IMR-90 (cell line): ENCODE data around the gene PCCA. TPM values are rescaled to one million over a fixed set of nuclear protein-coding genes. Genes with fewer than 3 reads are reported as not detected.

Experiments
- ATAC-seq: fragments of 200-7000 bp; cut with Tn5 transposase; 2 replicates; pipeline ENCODE4 v1.9.1; 2020; ENCODE audit warnings: low read depth, mild to moderate bottlenecking, moderate library complexity
- BruUV-seq: library from RNA; stranded (reverse); fragments of 400-500 nt; replicated peaks from 2 replicates; lab custom pipeline; 2021; lab: Mats Ljungman, UMichigan
- CTCF ChIA-PET: fragments of 300-600 bp; formaldehyde crosslinking; extraction: SDS; loops from one replicate; lab custom pipeline; 2021; ENCODE audit warnings: antibody characterized with exemption; lab: Yijun Ruan, JAX
- POLR2A ChIA-PET: fragments of 300-600 bp; sonication (Branson Sonifier 250); formaldehyde crosslinking; loops from one replicate; lab custom pipeline; 2022; ENCODE audit warnings: antibody characterized with exemption; ENCODE audit not compliant: unreplicated experiment; lab: Charles Lee
- DNase-seq: peaks from one replicate; pipeline ENCODE4 v3.0.0; 2013
- H2AFZ ChIP-seq: replicated peaks from 2 replicates; pipeline ENCODE3; 2013; ENCODE audit warnings: low read length, mild to moderate bottlenecking; ENCODE audit not compliant: poor library complexity
- H2AK5ac ChIP-seq: 2 replicates; pipeline ENCODE4 v1.6.1; 2013; ENCODE audit warnings: low read depth, low read length, inconsistent platforms
- H2AK9ac ChIP-seq: replicated peaks from 2 replicates; pipeline ENCODE3; 2013; ENCODE audit warnings: mild to moderate bottlenecking, low read depth, low read length, moderate library complexity; ENCODE audit not compliant: poor library complexity
- H2BK120ac ChIP-seq: 2 replicates; pipeline ENCODE4 v1.6.1; 2013; ENCODE audit warnings: low read depth, low read length, inconsistent platforms
- H2BK15ac ChIP-seq: 3 replicates; pipeline ENCODE4 v1.6.1; 2013; ENCODE audit warnings: low read depth, low read length, inconsistent platforms
- H2BK20ac ChIP-seq: 2 replicates; pipeline ENCODE4 v1.6.1; 2013; ENCODE audit warnings: low read depth, mild to moderate bottlenecking, inconsistent platforms, low read length, moderate library complexity
- H2BK5ac ChIP-seq: 2 replicates; pipeline ENCODE4 v1.6.1; 2013; ENCODE audit warnings: mild to moderate bottlenecking, low read depth, low read length, inconsistent platforms; ENCODE audit not compliant: poor library complexity, severe bottlenecking
- H3K14ac ChIP-seq: replicated peaks from 2 replicates; pipeline ENCODE4 v1.6.1; 2013; ENCODE audit warnings: low read depth, low read length, inconsistent platforms
- H3K18ac ChIP-seq: 2 replicates; pipeline ENCODE4 v1.6.1; 2013; ENCODE audit warnings: low read depth, low read length, control low read depth
- H3K23ac ChIP-seq: 2 replicates; pipeline ENCODE4 v1.6.1; 2013; ENCODE audit warnings: low read depth, low read length, inconsistent platforms
- H3K27ac ChIP-seq: 2 replicates; pipeline ENCODE4 v1.5.1; 2013; ENCODE audit warnings: mild to moderate bottlenecking, control low read depth, low read length; ENCODE audit not compliant: insufficient read depth
- H3K27me3 ChIP-seq: 2 replicates; pipeline ENCODE4 v1.6.1; 2013; ENCODE audit warnings: low read length; ENCODE audit not compliant: control insufficient read depth, insufficient read depth
- H3K36me3 ChIP-seq: 2 replicates; pipeline ENCODE4 v1.6.1; 2013; ENCODE audit warnings: low read length, mixed read lengths; ENCODE audit not compliant: control insufficient read depth, insufficient read depth
- H3K4ac ChIP-seq: 2 replicates; pipeline ENCODE4 v1.6.1; 2013; ENCODE audit warnings: low read depth, low read length, inconsistent platforms
- H3K4me1 ChIP-seq: 2 replicates; pipeline ENCODE4 v1.6.1; 2013; ENCODE audit warnings: low read length, mixed read lengths; ENCODE audit not compliant: control insufficient read depth, insufficient read depth
- H3K4me2 ChIP-seq: 2 replicates; pipeline ENCODE4 v1.6.1; 2013; ENCODE audit warnings: low read depth, mild to moderate bottlenecking, control low read depth, low read length, moderate library complexity
- H3K4me3 ChIP-seq: 2 replicates; pipeline ENCODE4 v1.5.1; 2013; ENCODE audit warnings: low read depth, mild to moderate bottlenecking, control low read depth, low read length, moderate library complexity; ENCODE audit not compliant: insufficient read depth
- H3K56ac ChIP-seq: 2 replicates; pipeline ENCODE4 v1.6.1; 2013; ENCODE audit warnings: low read length, inconsistent platforms; ENCODE audit not compliant: insufficient read depth; ENCODE audit errors: extremely low read depth
- H3K79me1 ChIP-seq, 2 experiments: 2 replicates each; pipeline ENCODE4 v1.6.1; 2013; ENCODE audit warnings: low read length in 2 of 2, inconsistent platforms in 1 of 2, low read depth in 1 of 2
- H3K9ac ChIP-seq: 2 replicates; pipeline ENCODE4 v1.6.1; 2013; ENCODE audit warnings: low read depth, low read length, control low read depth
- H3K9me1 ChIP-seq: 2 replicates; pipeline ENCODE4 v1.6.1; 2013; ENCODE audit warnings: low read length, inconsistent platforms; ENCODE audit not compliant: insufficient read depth
- H3K9me3 ChIP-seq: 2 replicates; pipeline ENCODE4 v1.6.1; 2013; ENCODE audit warnings: low read length; ENCODE audit not compliant: control insufficient read depth, insufficient read depth
- H4K20me1 ChIP-seq: 2 replicates; pipeline ENCODE4 v1.6.1; 2013; ENCODE audit warnings: low read length, inconsistent platforms; ENCODE audit not compliant: insufficient read depth
- H4K5ac ChIP-seq: 2 replicates; pipeline ENCODE4 v1.6.1; 2013; ENCODE audit warnings: mild to moderate bottlenecking, low read depth, low read length, control low read depth
- H4K8ac ChIP-seq, 2 experiments: 2 replicates each; pipeline ENCODE4 v1.6.1; 2013; ENCODE audit warnings: low read depth in 2 of 2, low read length in 2 of 2, control low read depth in 1 of 2, inconsistent platforms in 1 of 2
- H4K91ac ChIP-seq: 2 replicates; pipeline ENCODE4 v1.6.1; 2013; ENCODE audit warnings: low read depth, low read length, inconsistent platforms; ENCODE audit not compliant: insufficient read depth
- BHLHE40 ChIP-seq: fragments of 150-350 bp; IDR thresholded peaks from 2 replicates; pipeline ENCODE4 v1.6.1; 2016; ENCODE audit warnings: mild to moderate bottlenecking, low read depth, low read length
- FOS ChIP-seq: fragments of 150-350 bp; IDR thresholded peaks from 2 replicates; pipeline ENCODE4 v1.6.1; 2016; ENCODE audit warnings: low read depth, low read length
- MAZ ChIP-seq: IDR thresholded peaks from 2 replicates; pipeline ENCODE4 v1.6.1; 2012; ENCODE audit warnings: low read depth, mild to moderate bottlenecking, low read length, improper control_type of control experiment, moderate library complexity, borderline replicate concordance
- NFE2L2 ChIP-seq: fragments of 150-350 bp; IDR thresholded peaks from 2 replicates; pipeline ENCODE4 v1.6.1; 2016; ENCODE audit warnings: low read depth, mild to moderate bottlenecking, low read length
- WGBS, 2 experiments: methylation state at CpG; one replicate each; pipeline versions ENCODE4 v1.1.5 to v1.1.7; 2013; ENCODE audit warnings: missing lambda C conversion rate in 2 of 2; ENCODE audit not compliant: insufficient read length in 1 of 2; ENCODE audit errors: extremely low coverage in 2 of 2; 5-methylcytosine and 5-hydroxymethylcytosine counted together
- dilution Hi-C: fragments of 300-500 bp; cut with HindIII; formaldehyde crosslinking; loops from one replicate; pipeline ENCODE4 v1.14.3; 2018; ENCODE audit warnings: low sequenced_read_pairs; ENCODE audit not compliant: unreplicated experiment
- in situ Hi-C: fragments of 300-500 bp; cut with MboI; formaldehyde crosslinking; loops from 3 replicates; pipeline ENCODE4 v1.14.3; 2019; ENCODE audit warnings: low sequenced_read_pairs, inconsistent platforms, mixed read lengths
- intact Hi-C: fragments of 100-400 bp; cut with micrococcal nuclease; formaldehyde crosslinking; loops from 2 replicates; pipeline ENCODE4 v1.10.0; 2022
- polyA plus RNA-seq, 3 experiments: library from polyadenylated mRNA; depleted of rRNA; stranded (reverse); fragments of >200 nt; gene quantifications; 2 replicates each; pipeline ENCODE4 v1.2.3, GENCODE V29; 2012; ENCODE audit warnings: low replicate concordance in 1 of 3
- total RNA-seq: library from RNA; depleted of rRNA; stranded (reverse); fragments of >200 nt; gene quantifications from 2 replicates; pipeline ENCODE4 v1.2.3, GENCODE V29; 2012
- TF ChIP-seq, protein P1 (sequence below): fragments of 150-350 bp; IDR thresholded peaks from 2 replicates; pipeline ENCODE4 v1.6.1; 2016; ENCODE audit warnings: low read depth, mild to moderate bottlenecking, low read length, moderate library complexity, borderline replicate concordance

PCCA gene
- total and polyA plus RNA-seq, 2 of the 4 experiments (the other 2 are of a cell fraction), result 7.6 to 24.0 TPM

DNA sequence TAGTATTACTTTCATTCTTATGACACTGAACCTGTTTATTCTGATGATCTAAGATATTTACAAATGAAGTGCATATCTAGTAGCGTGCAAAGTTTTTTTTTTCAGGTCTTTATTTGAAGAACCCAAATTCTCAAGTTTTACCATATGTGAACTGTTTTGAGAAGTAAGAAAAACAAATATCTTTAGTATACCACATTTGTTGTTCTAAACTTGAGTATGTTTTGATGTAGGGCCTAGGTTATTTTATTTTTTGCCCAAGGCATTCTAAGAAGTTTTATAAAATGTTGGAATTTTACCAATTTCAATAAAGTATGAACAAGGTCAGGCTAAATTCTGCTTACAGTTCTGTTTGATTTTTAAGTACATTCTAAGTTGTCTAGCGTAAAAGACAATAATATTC is 213.5 kb downstream of the PCCA start:
- Histone ChIP-seq H3K9ac (no peak overlapping the region), H3K9me1 (peaks cover 2% of the 10 kb centered on the region; the same call in 1 of the 2 replicates), H3K23ac (no peak overlapping the region), H4K8ac (no peak overlapping the region), H2BK15ac (no peak overlapping the region), H3K4me2 (no peak overlapping the region), H2AK9ac (no peak overlapping the region), H3K27ac (no peak overlapping the region), H3K4me3 (no peak overlapping the region), H3K9me3 (no peaks in the 10 kb centered on the region), H2AFZ (no peak overlapping the region), H2AK5ac (no peak overlapping the region), H2BK20ac (no peak overlapping the region), H4K91ac (no peak overlapping the region), H4K5ac (no peak overlapping the region), H3K79me1 (peaks cover 4% of the 10 kb centered on the region in 2 experiments; a peak in 2 of 4 replicates), H3K27me3 (no peaks in the 10 kb centered on the region), H2BK5ac (no peak overlapping the region), H3K14ac (no peak overlapping the region), H3K4ac (no peak overlapping the region), H3K36me3 (no peaks in the 10 kb centered on the region; the same call in 1 of the 2 replicates), H2BK120ac (no peak overlapping the region), H3K4me1 (no peaks in the 10 kb centered on the region), H3K18ac (no peak overlapping the region), H3K56ac (no peak overlapping the region), H4K20me1 (no peaks in the 10 kb centered on the region)
- WGBS, 2 experiments, result no CpG with 5 or more reads among the region's 2 CpGs
- ChIA-PET POLR2A (no interaction called here), CTCF (no interaction called here)
- ATAC-seq (no peak), DNase-seq (no peak)
- dilution Hi-C loops (no loop called here), intact Hi-C loops (no loop called here), in situ Hi-C loops (no loop called here)
- TF ChIP-seq BHLHE40 (no peak), NFE2L2 (no peak), MAZ (no peak), FOS (no peak)
- TF ChIP-seq, protein P1, sequence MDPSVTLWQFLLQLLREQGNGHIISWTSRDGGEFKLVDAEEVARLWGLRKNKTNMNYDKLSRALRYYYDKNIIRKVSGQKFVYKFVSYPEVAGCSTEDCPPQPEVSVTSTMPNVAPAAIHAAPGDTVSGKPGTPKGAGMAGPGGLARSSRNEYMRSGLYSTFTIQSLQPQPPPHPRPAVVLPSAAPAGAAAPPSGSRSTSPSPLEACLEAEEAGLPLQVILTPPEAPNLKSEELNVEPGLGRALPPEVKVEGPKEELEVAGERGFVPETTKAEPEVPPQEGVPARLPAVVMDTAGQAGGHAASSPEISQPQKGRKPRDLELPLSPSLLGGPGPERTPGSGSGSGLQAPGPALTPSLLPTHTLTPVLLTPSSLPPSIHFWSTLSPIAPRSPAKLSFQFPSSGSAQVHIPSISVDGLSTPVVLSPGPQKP, result no peak
- no TSS peak for BruUV-seq
